Psoas muscle (tissue), 8 donors: ENCODE data around the gene TBX2. TPM values are rescaled to one million over a fixed set of nuclear protein-coding genes. Genes with fewer than 3 reads are reported as not detected.

ENCODE experiments used
- ATAC-seq, 4 donors: fragments of 200-7000 bp; cut with Tn5 transposase; one replicate each; pipeline ENCODE4 v1.9.1; 2020; ENCODE audit warnings: moderate library complexity in 3 of 4, mild to moderate bottlenecking in 2 of 4
- DNase-seq, 2 donors: peaks; one replicate each; pipeline ENCODE4 v3.0.0-alpha.2; 2020
- H3K27ac ChIP-seq: fragments of 200-600 bp; one replicate; pipeline ENCODE4 v1.8.0; 2022
- H3K27me3 ChIP-seq, 3 donors: fragments of 200-600 bp in 1 of 3; one replicate each; pipeline versions ENCODE4 v1.6.1 to v1.8.0; 2013 to 2022; ENCODE audit warnings: low read length in 2 of 3, mild to moderate bottlenecking in 2 of 3, moderate library complexity in 1 of 3; ENCODE audit not compliant: insufficient read depth in 3 of 3
- H3K36me3 ChIP-seq, 2 donors: fragments of 200-600 bp in 1 of 2; one replicate each; pipeline versions ENCODE4 v1.6.1 to v1.8.0; 2013 to 2022; ENCODE audit warnings: low read depth in 1 of 2, mild to moderate bottlenecking in 1 of 2, moderate library complexity in 1 of 2; ENCODE audit not compliant: insufficient read depth in 1 of 2
- H3K4me1 ChIP-seq: fragments of 200-600 bp; one replicate; pipeline ENCODE4 v1.8.0; 2022
- H3K4me3 ChIP-seq: fragments of 200-600 bp; one replicate; pipeline ENCODE4 v1.8.0; 2022; ENCODE audit warnings: mild to moderate bottlenecking
- H3K9me3 ChIP-seq: fragments of 200-600 bp; one replicate; pipeline ENCODE4 v1.8.0; 2022
- WGBS, 3 donors: extraction: QIAGEN DNeasy Blood & Tissue Kit; methylation state at CpG; one replicate each; pipeline versions ENCODE4 v1.1.6 to v1.1.7; 2013; 5-methylcytosine and 5-hydroxymethylcytosine counted together
- intact Hi-C, 2 donors: fragments of 100-400 bp; cut with DNase I; formaldehyde crosslinking; loops; one replicate each; pipeline versions ENCODE4 v1.11.0 to v1.14.2; 2022
- polyA plus RNA-seq, 3 donors: library from polyadenylated mRNA; stranded (reverse); fragments of 200-250 nt; gene quantifications; one replicate each; pipeline ENCODE4 v1.2.3, GENCODE V29; 2013
- total RNA-seq, 4 donors: library from RNA; stranded (reverse); fragmentation: NEBNext Ultra II Directional in 2 of 4; extraction: Animal tissue kit (Norgen Biotek cat#: 25700) in 2 of 4; gene quantifications; one replicate each; pipeline versions ENCODE4 v1.2.1 to v1.2.4, GENCODE V29; 2021 to 2023
- TF ChIP-seq, protein P1 (sequence below): fragments of 200-600 bp; IDR thresholded peaks from one replicate; pipeline ENCODE4 v1.8.0; 2022; ENCODE audit warnings: antibody characterized with exemption
- donor health status: healthy with polysubstance abuse.
- donor health status: DM: no; HTN: no; CAD: no; lungs with moderate emphysema.
- donor health status: Bipolar disorder and iron deficiency.
- donor health status: healthy.
- donor health status: DM: yes; HTN: yes; CAD: no.
- donor health status: DM: no; HTN: no; CAD: no.
- donor health status: DM: no; HTN: no; CAD: no.
- donor health status: DM: yes; HTN: yes; CAD: no.

Gene TBX2
- total and polyA plus RNA-seq, 7 donors: 3.5 to 8.7 (median 6.3) TPM

DNA sequence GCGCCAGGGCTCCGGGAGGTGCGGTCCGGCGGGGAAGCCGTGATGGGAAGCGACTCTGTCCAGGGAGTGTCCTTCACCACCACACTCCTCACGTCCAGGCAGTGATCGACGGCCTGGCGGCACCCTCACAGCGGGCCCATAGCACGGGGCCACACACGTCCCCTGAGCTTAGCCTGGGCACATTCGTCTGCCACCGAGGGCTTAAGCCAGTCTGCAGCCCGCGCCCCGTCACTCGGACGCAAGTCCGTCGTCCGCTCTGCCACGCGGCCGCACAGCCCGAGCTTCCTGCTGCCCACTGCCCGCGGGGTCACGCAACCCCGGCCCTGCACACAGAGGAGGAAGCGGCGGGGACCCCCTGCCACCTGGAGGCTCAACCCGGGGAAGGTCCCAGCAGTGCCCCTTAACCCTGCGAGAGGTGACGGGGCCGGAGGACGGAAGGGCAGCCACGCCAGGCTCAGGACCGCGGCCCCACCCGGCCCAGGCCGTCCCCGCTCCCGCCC lies 3.0 kb upstream of the TBX2 start:
- TF ChIP-seq, protein P1, sequence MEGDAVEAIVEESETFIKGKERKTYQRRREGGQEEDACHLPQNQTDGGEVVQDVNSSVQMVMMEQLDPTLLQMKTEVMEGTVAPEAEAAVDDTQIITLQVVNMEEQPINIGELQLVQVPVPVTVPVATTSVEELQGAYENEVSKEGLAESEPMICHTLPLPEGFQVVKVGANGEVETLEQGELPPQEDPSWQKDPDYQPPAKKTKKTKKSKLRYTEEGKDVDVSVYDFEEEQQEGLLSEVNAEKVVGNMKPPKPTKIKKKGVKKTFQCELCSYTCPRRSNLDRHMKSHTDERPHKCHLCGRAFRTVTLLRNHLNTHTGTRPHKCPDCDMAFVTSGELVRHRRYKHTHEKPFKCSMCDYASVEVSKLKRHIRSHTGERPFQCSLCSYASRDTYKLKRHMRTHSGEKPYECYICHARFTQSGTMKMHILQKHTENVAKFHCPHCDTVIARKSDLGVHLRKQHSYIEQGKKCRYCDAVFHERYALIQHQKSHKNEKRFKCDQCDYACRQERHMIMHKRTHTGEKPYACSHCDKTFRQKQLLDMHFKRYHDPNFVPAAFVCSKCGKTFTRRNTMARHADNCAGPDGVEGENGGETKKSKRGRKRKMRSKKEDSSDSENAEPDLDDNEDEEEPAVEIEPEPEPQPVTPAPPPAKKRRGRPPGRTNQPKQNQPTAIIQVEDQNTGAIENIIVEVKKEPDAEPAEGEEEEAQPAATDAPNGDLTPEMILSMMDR: no peak
- ATAC-seq (peak in 1 of 4 donors; percentile 13), DNase-seq (peak in 1 of 2 donors; percentile 55)
- peak overlapping the region; percentile 77 for H3K4me3 ChIP-seq
- intact Hi-C loops: loop anchor here in 1 of 2 donors (10.0 kb wide), 2 partner anchors 392 to 682 kb away; no protein-coding TSS in a partner anchor
- H3K27me3 ChIP-seq: peaks cover 2 to 59% (median 37%) of the 10 kb centered on the region in 3 donors
- WGBS, 3 donors: 2 to 3% (median 2%) methylated on average over 42 to 46 of the region's 46 CpGs
- no peaks in the 10 kb centered on the region for H3K9me3 ChIP-seq
- peak overlapping the region; percentile 49 for H3K27ac ChIP-seq
- no peaks in the 10 kb centered on the region for H3K36me3 ChIP-seq
- peaks cover 17% of the 10 kb centered on the region for H3K4me1 ChIP-seq

DNA sequence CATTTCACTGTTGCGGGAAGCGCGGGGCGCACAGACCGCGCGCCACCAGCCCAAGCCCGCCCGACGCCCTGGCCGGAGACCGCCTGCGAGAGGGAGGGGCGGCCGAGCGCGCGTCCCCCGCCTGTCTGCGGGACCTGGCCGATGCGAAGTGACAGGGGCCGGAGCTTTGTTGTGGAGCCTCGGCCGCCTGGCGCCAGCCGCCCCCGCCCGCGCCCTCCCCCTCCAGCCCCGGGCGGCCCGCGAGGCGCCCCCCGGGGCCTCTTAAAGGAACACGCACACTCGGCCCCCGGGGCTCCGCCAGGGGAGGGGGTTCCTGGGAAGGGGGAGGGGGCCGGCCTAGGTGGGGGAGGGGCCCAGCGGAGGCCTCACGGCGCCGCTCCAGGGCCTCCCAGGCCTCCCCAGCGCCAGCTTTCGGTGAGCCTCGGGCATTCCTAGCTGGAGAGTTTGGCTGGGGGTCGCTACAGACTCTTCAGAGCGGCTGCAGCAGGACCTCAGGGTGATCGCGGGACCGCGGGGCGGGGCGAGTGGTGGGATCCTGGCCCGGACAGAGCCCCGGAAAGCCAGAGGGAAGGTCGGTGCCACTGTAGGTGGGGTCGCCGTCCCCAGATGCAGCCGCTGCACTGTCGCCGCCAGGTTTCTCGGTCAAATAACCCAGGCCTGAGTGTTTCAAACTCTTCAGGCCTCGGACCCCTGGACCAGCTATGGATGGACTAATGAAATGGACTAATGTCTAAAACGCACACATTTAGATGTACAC lies 2.4 kb upstream of the TBX2 start:
- Histone ChIP-seq H3K4me1 (peaks cover 17% of the 10 kb centered on the region), H3K27ac (peak overlapping the region; percentile 49), H3K4me3 (peak overlapping the region; percentile 77), H3K9me3 (no peaks in the 10 kb centered on the region), H3K36me3 (no peaks in the 10 kb centered on the region), H3K27me3 (peaks cover 2 to 65% (median 38%) of the 10 kb centered on the region in 3 donors)
- intact Hi-C loops: loop anchor here in 1 of 2 donors (10.0 kb wide), 2 partner anchors 392 to 682 kb away; no protein-coding TSS in a partner anchor
- ATAC-seq (peak; percentile 7 to 18 (median 10)), DNase-seq (peak in 1 of 2 donors; percentile 56)
- 2% methylated on average over 39 to 67 of the region's 67 CpGs for WGBS, 3 donors
- TF ChIP-seq, protein P1: no peak

DNA sequence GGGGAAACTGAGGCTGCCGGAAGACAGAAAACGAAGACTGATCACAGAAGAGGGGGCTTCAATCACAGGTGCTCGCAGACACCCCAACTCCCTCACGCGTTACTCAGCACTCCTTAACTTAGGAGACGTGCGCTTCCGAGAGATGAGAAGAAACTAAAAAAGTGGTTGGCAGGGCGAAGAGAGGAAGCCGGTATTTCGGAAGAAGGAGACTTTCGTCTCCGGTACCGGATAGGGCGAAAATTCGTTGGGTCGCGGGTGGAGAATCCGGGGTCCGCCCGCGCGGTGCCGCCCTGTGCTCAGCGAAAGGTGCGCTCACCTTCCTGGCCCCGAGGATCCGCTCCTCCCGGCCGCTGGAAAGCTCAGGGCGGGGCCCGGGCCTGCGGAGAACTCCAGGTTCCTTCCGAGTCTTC lies 917 bp upstream of the TBX2 start:
- no peak for DNase-seq
- intact Hi-C loops: loop anchor here in 1 of 2 donors (10.0 kb wide), 2 partner anchors 394 to 684 kb away; no protein-coding TSS in a partner anchor
- peaks cover 17% of the 10 kb centered on the region for H3K4me1 ChIP-seq
- peaks cover 2 to 79% (median 47%) of the 10 kb centered on the region in 3 donors for H3K27me3 ChIP-seq
- H3K4me3 ChIP-seq: peak overlapping the region; percentile 77
- H3K9me3 ChIP-seq: no peaks in the 10 kb centered on the region
- WGBS, 3 donors: 4% methylated on average over 31 to 34 of the region's 34 CpGs
- ATAC-seq: no peak
- H3K36me3 ChIP-seq: no peaks in the 10 kb centered on the region
- TF ChIP-seq, protein P1: no peak
- peak overlapping the region; percentile 61 for H3K27ac ChIP-seq

DNA sequence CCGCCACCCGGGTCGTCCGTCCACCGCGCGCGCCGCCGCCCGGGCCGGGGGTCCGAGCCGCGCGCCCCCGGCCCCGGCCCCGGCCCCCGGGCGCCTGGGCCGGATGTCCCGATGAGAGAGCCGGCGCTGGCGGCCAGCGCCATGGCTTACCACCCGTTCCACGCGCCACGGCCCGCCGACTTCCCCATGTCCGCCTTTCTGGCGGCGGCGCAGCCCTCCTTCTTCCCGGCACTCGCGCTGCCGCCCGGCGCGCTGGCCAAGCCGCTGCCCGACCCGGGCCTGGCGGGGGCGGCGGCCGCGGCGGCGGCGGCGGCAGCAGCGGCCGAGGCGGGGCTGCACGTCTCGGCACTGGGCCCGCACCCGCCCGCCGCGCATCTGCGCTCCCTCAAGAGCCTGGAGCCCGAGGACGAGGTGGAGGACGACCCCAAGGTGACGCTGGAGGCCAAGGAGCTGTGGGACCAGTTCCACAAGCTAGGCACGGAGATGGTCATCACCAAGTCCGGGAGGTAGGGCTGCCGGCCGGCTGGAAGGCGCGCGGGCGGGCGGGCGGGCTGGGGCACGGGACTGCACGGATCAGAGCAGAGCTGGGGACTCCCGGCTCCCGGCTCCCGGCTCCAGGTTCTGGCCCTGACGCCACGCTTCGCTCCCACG lies 548 bp downstream of the TBX2 start:
- H3K4me3 ChIP-seq: peak overlapping the region; percentile 77
- DNase-seq (no peak), ATAC-seq (peak in 1 of 4 donors; percentile 2)
- peaks cover 2 to 93% (median 61%) of the 10 kb centered on the region in 3 donors for H3K27me3 ChIP-seq
- intact Hi-C loops: loop anchor here in 1 of 2 donors (5.0 kb wide), 1 partner anchor 398 kb away; no protein-coding TSS in a partner anchor
- no peaks in the 10 kb centered on the region for H3K9me3 ChIP-seq
- 1 to 2% (median 2%) methylated on average over 25 to 90 of the region's 90 CpGs for WGBS, 3 donors
- H3K36me3 ChIP-seq: no peaks in the 10 kb centered on the region
- TF ChIP-seq, protein P1: no peak
- peak overlapping the region; percentile 50 for H3K27ac ChIP-seq
- H3K4me1 ChIP-seq: peaks cover 31% of the 10 kb centered on the region
